HCT116 (cell line): ENCODE data around the gene LY6G6D. TPM values are rescaled to one million over a fixed set of nuclear protein-coding genes. Genes with fewer than 3 reads are reported as not detected.

Experiments used
- ATAC-seq: fragments of 200-7000 bp; cut with Tn5 transposase; 2 replicates; pipeline ENCODE4 v1.9.1; 2020; ENCODE audit warnings: mild to moderate bottlenecking, moderate library complexity
- BruUV-seq: library from RNA; stranded (reverse); fragments of 400-500 nt; replicated peaks from 2 replicates; lab custom pipeline; 2021; lab: Mats Ljungman, UMichigan
- CTCF ChIA-PET: fragments of 300-600 bp; sonication (Branson Sonifier 250); formaldehyde crosslinking; loops from one replicate; lab custom pipeline; 2021; ENCODE audit warnings: antibody characterized with exemption; lab: Charles Lee
- POLR2A ChIA-PET: fragments of 300-600, 350-600 bp; sonication (Branson Sonifier 250); formaldehyde crosslinking; loops from one replicate; lab custom pipeline; 2021; ENCODE audit warnings: antibody characterized with exemption; lab: Charles Lee
- RAD21 ChIA-PET, 2 experiments: fragments of 300-600 bp; sonication (Branson Sonifier 250); formaldehyde crosslinking; loops; one replicate each; lab custom pipeline; 2023; ENCODE audit warnings: low total read pairs in 2 of 2; ENCODE audit not compliant: uncharacterized antibody in 2 of 2, unreplicated experiment in 2 of 2, low non-redundant PET in 1 of 2; lab: Charles Lee
- DNase-seq: peaks from one replicate; pipeline ENCODE4 v3.0.0-alpha.2; 2010; ENCODE audit warnings: low read depth, low spot score
- H2AFZ ChIP-seq: fragments of 200-600 bp; shearing (Covaris generic), sonication (generic); 2 replicates; pipeline ENCODE4 v1.6.1; 2017; ENCODE audit warnings: low read depth, mixed run types, mixed read lengths, antibody characterized with exemption, low read length; ENCODE audit not compliant: poor library complexity, severe bottlenecking
- H3K27ac ChIP-seq: 2 replicates; pipeline ENCODE4 v1.5.1; 2012; ENCODE audit warnings: low read depth, low read length
- H3K27me3 ChIP-seq: fragments of 200-600 bp; sonication (generic); 2 replicates; pipeline ENCODE4 v1.6.1; 2016; ENCODE audit warnings: mixed run types, low read length, mixed read lengths; ENCODE audit not compliant: insufficient read depth
- H3K36me3 ChIP-seq, 2 experiments: fragments of 200-500 bp in 1 of 2; fragments of 200-600 bp in 1 of 2; sonication (Bioruptor generic) in 1 of 2; sonication (generic) in 1 of 2; 2 replicates each; pipeline versions ENCODE4 v1.5.1 to v1.6.1; 2014 to 2016; ENCODE audit warnings: low read length in 2 of 2, inconsistent platforms in 1 of 2, mixed read lengths in 1 of 2, mixed run types in 1 of 2; ENCODE audit not compliant: insufficient read depth in 2 of 2, control insufficient read depth in 1 of 2
- H3K4me1 ChIP-seq, 2 experiments: fragments of 200-600 bp in 1 of 2; sonication (generic) in 1 of 2; 2 replicates each; pipeline versions ENCODE4 v1.5.1 to v1.6.1; 2012 to 2017; ENCODE audit warnings: low read length in 2 of 2, inconsistent platforms in 1 of 2, mild to moderate bottlenecking in 1 of 2, mixed read lengths in 1 of 2, mixed run types in 1 of 2, moderate library complexity in 1 of 2; ENCODE audit not compliant: insufficient read depth in 2 of 2, control insufficient read depth in 1 of 2
- H3K4me2 ChIP-seq: fragments of 200-600 bp; sonication (generic); 2 replicates; pipeline ENCODE4 v1.6.1; 2017; ENCODE audit warnings: mixed run types, low read length, mixed read lengths
- H3K4me3 ChIP-seq, 2 experiments: fragments of 200-600 bp in 1 of 2; sonication (generic) in 1 of 2; replicated peaks in 1 of 2; 2 replicates each; pipeline ENCODE4 v1.5.1; 2011 to 2016; ENCODE audit warnings: low read length in 2 of 2, control low read depth in 1 of 2, low read depth in 1 of 2, mild to moderate bottlenecking in 1 of 2, mixed read lengths in 1 of 2, mixed run types in 1 of 2
- H3K79me2 ChIP-seq: fragments of 200-600 bp; sonication (generic); 2 replicates; pipeline ENCODE4 v1.6.1; 2017; ENCODE audit warnings: mild to moderate bottlenecking, mixed run types, low read length, moderate library complexity, mixed read lengths; ENCODE audit not compliant: insufficient read depth
- H3K9ac ChIP-seq: fragments of 200-600 bp; sonication (generic); 2 replicates; pipeline ENCODE4 v1.6.1; 2016; ENCODE audit warnings: low read length, mixed read lengths
- H3K9me2 ChIP-seq: fragments of 200-600 bp; sonication (generic), shearing (Covaris generic); 2 replicates; pipeline ENCODE4 v1.6.1; 2017; ENCODE audit warnings: mixed run types, mild to moderate bottlenecking, moderate library complexity; ENCODE audit not compliant: insufficient read depth
- H3K9me3 ChIP-seq, 2 experiments: fragments of 200-500 bp in 1 of 2; fragments of 200-600 bp in 1 of 2; sonication (Bioruptor generic) in 1 of 2; sonication (generic) in 1 of 2; 2 replicates each; pipeline ENCODE4 v1.6.1; 2014 to 2017; ENCODE audit warnings: low read length in 2 of 2, mixed read lengths in 2 of 2, inconsistent platforms in 1 of 2, low read depth in 1 of 2, mild to moderate bottlenecking in 1 of 2, mixed run types in 1 of 2, moderate library complexity in 1 of 2; ENCODE audit not compliant: control insufficient read depth in 1 of 2, insufficient read depth in 1 of 2
- H4K20me1 ChIP-seq: fragments of 200-600 bp; sonication (generic), shearing (Covaris generic); 2 replicates; pipeline ENCODE4 v1.6.1; 2017; ENCODE audit warnings: mixed run types, mild to moderate bottlenecking, moderate library complexity; ENCODE audit not compliant: insufficient read depth
- CBX3 ChIP-seq: IDR thresholded peaks from 2 replicates; pipeline ENCODE4 v1.6.1; 2012; ENCODE audit warnings: low read depth
- CEBPB ChIP-seq: IDR thresholded peaks from 2 replicates; pipeline ENCODE4 v1.6.1; 2012; ENCODE audit warnings: low read depth
- CTCF ChIP-seq, 3 experiments: fragments of 200-600 bp in 1 of 3; sonication (generic) in 1 of 3; IDR thresholded peaks in 2 of 3; conservative IDR thresholded peaks in 1 of 3; 2 replicates each; pipeline ENCODE4 v1.5.1; 2012 to 2017; ENCODE audit warnings: low read depth in 2 of 3, low read length in 2 of 3, antibody characterized with exemption in 1 of 3, borderline replicate concordance in 1 of 3, control low read depth in 1 of 3, mild to moderate bottlenecking in 1 of 3, mixed read lengths in 1 of 3, mixed run types in 1 of 3, moderate library complexity in 1 of 3; ENCODE audit not compliant: insufficient read depth in 1 of 3
- ELF1 ChIP-seq: IDR thresholded peaks from 2 replicates; pipeline ENCODE4 v1.6.1; 2012; ENCODE audit warnings: low read depth, borderline replicate concordance
- EZH2phosphoT487 ChIP-seq: fragments of 200-600 bp; IDR thresholded peaks from 2 replicates; pipeline ENCODE4 v1.6.1; 2018; ENCODE audit warnings: antibody characterized with exemption, borderline replicate concordance
- FOSL1 ChIP-seq: IDR thresholded peaks from 2 replicates; pipeline ENCODE4 v1.6.1; 2012; ENCODE audit warnings: low read depth
- JUND ChIP-seq: IDR thresholded peaks from 2 replicates; pipeline ENCODE4 v1.6.1; 2012
- MAX ChIP-seq: IDR thresholded peaks from 2 replicates; pipeline ENCODE4 v1.6.1; 2012
- POLR2A ChIP-seq: IDR thresholded peaks from 2 replicates; pipeline ENCODE4 v1.7.0; 2011; ENCODE audit warnings: borderline replicate concordance; ENCODE audit not compliant: insufficient read depth, insufficient read length; ENCODE audit errors: extremely low read depth
- POLR2AphosphoS5 ChIP-seq: IDR thresholded peaks from 2 replicates; pipeline ENCODE4 v1.6.1; 2011; ENCODE audit warnings: mild to moderate bottlenecking, low read depth, low read length, moderate library complexity
- RAD21 ChIP-seq: IDR thresholded peaks from 2 replicates; pipeline ENCODE4 v1.6.1; 2012; ENCODE audit warnings: low read depth, mild to moderate bottlenecking
- REST ChIP-seq: IDR thresholded peaks from 2 replicates; pipeline ENCODE4 v1.6.1; 2012; ENCODE audit warnings: low read depth
- SIN3A ChIP-seq: IDR thresholded peaks from 2 replicates; pipeline ENCODE4 v1.6.1; 2012; ENCODE audit warnings: low read depth
- SP1 ChIP-seq: IDR thresholded peaks from 2 replicates; pipeline ENCODE4 v1.6.1; 2012; ENCODE audit warnings: low read depth
- SRF ChIP-seq: IDR thresholded peaks from 2 replicates; pipeline ENCODE4 v1.6.1; 2012; ENCODE audit warnings: low read depth
- TCF7L2 ChIP-seq: IDR thresholded peaks from 2 replicates; pipeline ENCODE4 v1.7.0; 2011; ENCODE audit warnings: borderline replicate concordance, inconsistent platforms; ENCODE audit not compliant: insufficient read depth, insufficient read length; ENCODE audit errors: extremely low read depth
- YY1 ChIP-seq: IDR thresholded peaks from 2 replicates; pipeline ENCODE4 v1.6.1; 2011; ENCODE audit warnings: low read length, low read depth, moderate library complexity, mild to moderate bottlenecking; ENCODE audit not compliant: insufficient replicate concordance; ENCODE audit errors: extremely low read depth
- ZBTB33 ChIP-seq: IDR thresholded peaks from 2 replicates; pipeline ENCODE4 v1.6.1; 2011; ENCODE audit warnings: mild to moderate bottlenecking, low read length, moderate library complexity; ENCODE audit not compliant: insufficient replicate concordance; ENCODE audit errors: extremely low read depth
- ZFX ChIP-seq: fragments of 450-650 bp; IDR thresholded peaks from 2 replicates; pipeline ENCODE4 v1.6.1; 2017
- ZNF274 ChIP-seq: fragments of 200-500 bp; sonication (Bioruptor generic); IDR thresholded peaks from 2 replicates; pipeline ENCODE4 v1.6.1; 2014; ENCODE audit warnings: mild to moderate bottlenecking, low read depth, low read length, inconsistent platforms
- intact Hi-C: fragments of 100-400 bp; cut with micrococcal nuclease; formaldehyde crosslinking; loops from 2 replicates; pipeline ENCODE4 v1.10.0; 2022
- total RNA-seq: library from RNA; stranded (reverse); gene quantifications from one replicate; pipeline ENCODE4 v1.2.1, GENCODE V29; 2021; ENCODE audit not compliant: unreplicated experiment

LY6G6D gene
- total RNA-seq, 1 experiment from 2014 or later: not detected

- ATAC-seq (peak; percentile 48; the same call in 1 of the 2 replicates), DNase-seq (no peak)
- POLR2A ChIA-PET: interaction anchor here (1.0 kb wide), 1 partner anchor 16 kb away, joined by 4 read pairs; the partner anchor contains the start of gene CLIC1
- Histone ChIP-seq H3K27ac (no peak overlapping the region), H2AFZ (no peak overlapping the region), H3K9me3 (no peaks in the 10 kb centered on the region), H3K36me3 (peaks cover 2 to 8% of the 10 kb centered on the region in 2 experiments; a peak in 3 of 4 replicates), H3K4me1 (no peaks in the 10 kb centered on the region), H3K4me2 (no peak overlapping the region), H3K4me3 (no peak overlapping the region), H3K79me2 (no peaks in the 10 kb centered on the region), H3K27me3 (no peaks in the 10 kb centered on the region), H4K20me1 (no peaks in the 10 kb centered on the region)
- BruUV-seq: no TSS peak
- RAD21 ChIA-PET: no interaction called here
- CTCF ChIA-PET: interaction anchor here (1.0 kb wide), 1 partner anchor 17 kb away, joined by 4 read pairs; no protein-coding TSS in a partner anchor
- intact Hi-C loops: no loop called here
- TF ChIP-seq ZNF274: no peak
- no peak for TF ChIP-seq SP1
- no peak for TF ChIP-seq ZBTB33
- TF ChIP-seq ZFX: no peak
- TF ChIP-seq SRF: no peak
- TF ChIP-seq EZH2phosphoT487: no peak
- TF ChIP-seq CTCF (IDR thresholded peaks at IDR 0.05 in 2 of 3, conservative IDR thresholded peaks at IDR 0.05 in 1 of 3; ENCODE audit: borderline replicate concordance in 1 of 3, insufficient read depth in 1 of 3, low read depth in 2 of 3, low read length in 2 of 3): no peak
- no peak for TF ChIP-seq SIN3A
- no peak for TF ChIP-seq POLR2A
- TF ChIP-seq POLR2AphosphoS5: no peak
- no peak for TF ChIP-seq MAX
- no peak for TF ChIP-seq FOSL1
- no peak for TF ChIP-seq CEBPB
- no peak for TF ChIP-seq CBX3
- no peak for TF ChIP-seq YY1
- TF ChIP-seq ELF1: no peak
- TF ChIP-seq RAD21: no peak
- TF ChIP-seq TCF7L2: no peak
- TF ChIP-seq JUND: no peak
- no peak for TF ChIP-seq REST
- TF ChIP-seq, all 23 proteins: peak for 0
- no peaks in the 10 kb centered on the region for H3K9me2 ChIP-seq
- H3K9ac ChIP-seq: no peak overlapping the region
Observed at GRCh38 chr6:31752739-31753319, 37.7 kb downstream of the LY6G6D start.
